Mucosa of rectum (tissue), 2 donors: ENCODE results near the gene TAF1C.

Experiments
- H3K27ac ChIP-seq, 2 donors: one replicate each; pipeline ENCODE4 v1.7.0; 2013; ENCODE audit warnings: inconsistent platforms in 2 of 2, low read depth in 2 of 2, low read length in 2 of 2
- H3K27me3 ChIP-seq, 2 donors: one replicate each; pipeline ENCODE4 v1.7.0; 2013; ENCODE audit warnings: low read length in 2 of 2; ENCODE audit not compliant: control insufficient read depth in 2 of 2, insufficient read depth in 2 of 2
- H3K36me3 ChIP-seq, 2 donors: one replicate each; pipeline ENCODE4 v1.7.0; 2013; ENCODE audit warnings: low read length in 2 of 2; ENCODE audit not compliant: control insufficient read depth in 2 of 2, insufficient read depth in 2 of 2
- H3K4me1 ChIP-seq, 2 donors: one replicate each; pipeline ENCODE4 v1.7.0; 2013; ENCODE audit warnings: low read length in 2 of 2, mild to moderate bottlenecking in 1 of 2; ENCODE audit not compliant: control insufficient read depth in 2 of 2, insufficient read depth in 2 of 2
- H3K4me3 ChIP-seq, 2 donors: one replicate each; pipeline ENCODE4 v1.7.0; 2013; ENCODE audit warnings: low read length in 2 of 2
- H3K9ac ChIP-seq, 2 donors: one replicate each; pipeline ENCODE4 v1.7.0; 2013; ENCODE audit warnings: low read length in 2 of 2, low read depth in 1 of 2, mild to moderate bottlenecking in 1 of 2
- H3K9me3 ChIP-seq, 2 donors: one replicate each; pipeline ENCODE4 v1.7.0; 2013; ENCODE audit warnings: low read length in 2 of 2; ENCODE audit not compliant: control insufficient read depth in 2 of 2
- donor health status: healthy.
- donor health status: Normal muscosa, but diverticular disease.

Gene TAF1C

DNA sequence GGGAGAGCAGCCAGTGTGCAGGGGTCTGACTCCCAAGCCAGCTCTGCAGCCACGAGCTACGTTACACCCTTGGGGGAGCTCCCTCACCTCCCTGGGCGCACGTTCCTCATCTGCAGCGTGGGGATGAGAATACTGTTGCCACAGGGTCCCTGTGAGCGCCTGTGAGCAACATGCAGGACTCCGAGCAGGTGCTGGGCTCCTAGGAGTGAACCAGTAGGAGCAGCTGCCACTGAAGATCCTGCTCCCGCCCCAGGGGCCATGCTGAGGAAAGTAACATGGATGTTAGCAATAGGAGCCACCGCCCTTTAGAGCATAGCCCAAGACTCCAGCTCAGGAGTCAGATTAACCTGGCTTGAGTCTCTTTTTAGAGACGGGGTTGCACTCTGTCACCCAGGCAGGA is 25.8 kb downstream of the TAF1C start:
- Histone ChIP-seq H3K4me3 (no peak overlapping the region), H3K9me3 (no peaks in the 10 kb centered on the region), H3K4me1 (no peaks in the 10 kb centered on the region), H3K27ac (no peak overlapping the region), H3K36me3 (no peaks in the 10 kb centered on the region), H3K27me3 (peaks cover 2 to 10% of the 10 kb centered on the region in 2 donors), H3K9ac (no peak overlapping the region)

DNA sequence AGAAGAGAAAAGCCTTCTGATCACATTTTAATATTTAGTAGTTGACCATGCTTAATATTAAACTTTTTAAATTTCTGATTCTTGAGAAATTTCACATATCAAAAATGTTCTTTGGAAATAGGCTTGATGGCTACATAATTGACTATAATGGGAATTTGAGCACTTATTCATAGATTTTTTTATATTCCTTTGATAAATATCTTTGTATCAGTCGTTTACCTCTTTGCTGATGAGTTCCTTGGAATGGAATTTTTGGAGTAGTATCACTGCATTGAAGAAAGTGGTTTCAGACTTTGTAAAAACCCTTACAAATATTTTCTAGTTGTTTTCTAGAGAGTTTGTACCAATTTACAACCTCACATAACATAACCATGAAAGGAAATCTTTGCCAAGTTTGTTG is 27.1 kb downstream of the TAF1C start:
- Histone ChIP-seq H3K4me3 (no peak overlapping the region), H3K27me3 (peaks cover 2 to 10% of the 10 kb centered on the region in 2 donors), H3K27ac (no peak overlapping the region), H3K4me1 (no peaks in the 10 kb centered on the region), H3K9ac (no peak overlapping the region), H3K9me3 (no peaks in the 10 kb centered on the region), H3K36me3 (no peaks in the 10 kb centered on the region)

DNA sequence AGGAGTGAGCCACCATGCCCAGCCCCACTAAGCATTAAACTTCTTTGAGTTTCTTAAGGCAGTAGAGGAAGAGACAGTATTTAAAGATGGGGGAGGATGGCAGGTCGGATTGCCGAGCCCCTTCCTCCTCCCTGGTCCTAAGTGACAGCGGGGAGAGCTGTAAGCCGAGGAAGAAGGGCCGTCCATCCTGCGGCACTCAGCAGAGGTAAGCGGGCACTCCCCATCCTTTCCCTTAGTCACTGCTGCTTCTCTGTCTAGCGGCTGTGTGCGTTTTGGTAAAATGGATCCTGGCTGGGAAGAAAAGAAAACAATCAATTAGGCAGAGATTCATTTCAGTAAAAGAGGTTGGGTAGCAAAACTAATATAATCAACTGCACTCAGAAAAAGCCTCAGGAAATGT is 27.9 kb downstream of the TAF1C start:
- peaks cover 2 to 8% of the 10 kb centered on the region in 2 donors for H3K27me3 ChIP-seq
- no peak overlapping the region for H3K9ac ChIP-seq
- no peak overlapping the region for H3K27ac ChIP-seq
- no peaks in the 10 kb centered on the region for H3K9me3 ChIP-seq
- H3K4me3 ChIP-seq: no peak overlapping the region
- no peaks in the 10 kb centered on the region for H3K36me3 ChIP-seq
- H3K4me1 ChIP-seq: no peaks in the 10 kb centered on the region

GRCh38 chr16:84156342-84156784 is 30.5 kb downstream of the TAF1C start:
- Histone ChIP-seq H3K4me3 (no peak overlapping the region), H3K4me1 (no peaks in the 10 kb centered on the region), H3K9me3 (no peaks in the 10 kb centered on the region), H3K27me3 (peaks cover 2 to 5% of the 10 kb centered on the region in 2 donors), H3K27ac (no peak overlapping the region), H3K36me3 (no peaks in the 10 kb centered on the region), H3K9ac (no peak overlapping the region)

GRCh38 chr16:84155771-84156170 is 31.1 kb downstream of the TAF1C start:
- no peaks in the 10 kb centered on the region for H3K4me1 ChIP-seq
- no peak overlapping the region for H3K27ac ChIP-seq
- no peaks in the 10 kb centered on the region for H3K9me3 ChIP-seq
- no peak overlapping the region for H3K4me3 ChIP-seq
- no peaks in the 10 kb centered on the region for H3K36me3 ChIP-seq
- peaks cover 2% of the 10 kb centered on the region in 2 donors for H3K27me3 ChIP-seq
- no peak overlapping the region for H3K9ac ChIP-seq

DNA sequence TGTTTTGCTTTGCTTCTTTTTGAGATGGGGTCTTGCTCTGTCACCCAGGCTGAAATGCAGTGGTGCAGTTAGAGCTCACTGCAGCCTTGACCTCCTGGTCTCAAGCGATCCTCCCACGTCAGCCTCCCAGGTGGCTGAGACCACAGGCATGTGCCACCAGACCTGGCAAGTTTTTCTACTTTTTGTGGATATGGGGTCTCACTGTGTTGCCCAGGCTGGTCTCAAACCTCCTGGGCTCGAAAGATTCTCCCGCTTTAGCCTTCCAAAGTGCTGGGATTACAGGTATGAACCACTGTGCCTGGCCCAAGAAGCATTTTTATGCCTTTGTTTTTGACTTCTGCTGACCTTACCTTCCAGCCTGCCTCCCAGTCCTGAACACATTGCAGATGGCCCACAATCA is 31.6 kb downstream of the TAF1C start:
- Histone ChIP-seq H3K27me3 (peaks cover 2% of the 10 kb centered on the region in 2 donors), H3K9me3 (no peaks in the 10 kb centered on the region), H3K27ac (no peak overlapping the region), H3K4me3 (no peak overlapping the region), H3K4me1 (no peaks in the 10 kb centered on the region), H3K36me3 (no peaks in the 10 kb centered on the region), H3K9ac (no peak overlapping the region)

- H3K4me1 ChIP-seq: no peaks in the 10 kb centered on the region
- no peaks in the 10 kb centered on the region for H3K9me3 ChIP-seq
- H3K36me3 ChIP-seq: no peaks in the 10 kb centered on the region
- no peak overlapping the region for H3K27ac ChIP-seq
- no peak overlapping the region for H3K4me3 ChIP-seq
- no peak overlapping the region for H3K9ac ChIP-seq
- no peaks in the 10 kb centered on the region for H3K27me3 ChIP-seq
Observed at GRCh38 chr16:84153660-84154214, 33.1 kb downstream of the TAF1C start.

GRCh38 chr16:84150926-84151325 is 35.9 kb downstream of the TAF1C start:
- Histone ChIP-seq H3K4me1 (no peaks in the 10 kb centered on the region), H3K27ac (no peak overlapping the region), H3K4me3 (no peak overlapping the region), H3K36me3 (no peaks in the 10 kb centered on the region), H3K9me3 (no peaks in the 10 kb centered on the region), H3K9ac (no peak overlapping the region), H3K27me3 (no peaks in the 10 kb centered on the region)

GRCh38 chr16:84144859-84145639 is 41.8 kb downstream of the TAF1C start, which contains the start of the genes DNAAF1 and HSDL1:
Gene DNAAF1, plus strand, starts transcription at chr16:84145308. Its CDS starts 133 bp downstream, at chr16:84145441.
Gene HSDL1, minus strand, starts transcription at chr16:84145177. Its CDS starts 13,856 bp downstream, at chr16:84131321.
- peak within 1 kb of the TSS; percentile 68 to 70 for H3K9ac ChIP-seq
- peaks cover 0 to 13% of the 10 kb centered on the region in 2 donors for H3K4me1 ChIP-seq
- no peaks in the 10 kb centered on the region for H3K9me3 ChIP-seq
- H3K27me3 ChIP-seq: no peaks in the 10 kb centered on the region
- H3K36me3 ChIP-seq: no peaks in the 10 kb centered on the region
- H3K27ac ChIP-seq: peak within 1 kb of the TSS; percentile 55 to 67
- H3K4me3 ChIP-seq: peak within 1 kb of the TSS; percentile 82

- H3K4me1 ChIP-seq: peaks cover 0 to 13% of the 10 kb centered on the region in 2 donors
- H3K27ac ChIP-seq: peak overlapping the region in 1 of 2 donors; percentile 67
- H3K9ac ChIP-seq: peak overlapping the region; percentile 68 to 70
- H3K27me3 ChIP-seq: no peaks in the 10 kb centered on the region
- H3K36me3 ChIP-seq: no peaks in the 10 kb centered on the region
- H3K4me3 ChIP-seq: peak overlapping the region; percentile 82
- no peaks in the 10 kb centered on the region for H3K9me3 ChIP-seq
Observed at GRCh38 chr16:84144209-84144858, 42.5 kb downstream of the TAF1C start.
